Retinal pigment epithelial cell (primary cell): ENCODE data around the gene PSMB11.

ENCODE experiments used
- DNase-seq: peaks from one replicate; pipeline ENCODE4 v3.0.0-alpha.2; 2010; ENCODE audit warnings: low read depth
- H3K4me3 ChIP-seq: 2 replicates; pipeline ENCODE4 v1.5.1; 2011; ENCODE audit warnings: mild to moderate bottlenecking, low read length, control low read depth, moderate library complexity
- TF ChIP-seq, protein P1 (sequence below): conservative IDR thresholded peaks from 2 replicates; pipeline ENCODE4 v1.5.1; 2011; ENCODE audit warnings: low read depth, low read length, control low read depth, inconsistent platforms

The PSMB11 gene, protein sequence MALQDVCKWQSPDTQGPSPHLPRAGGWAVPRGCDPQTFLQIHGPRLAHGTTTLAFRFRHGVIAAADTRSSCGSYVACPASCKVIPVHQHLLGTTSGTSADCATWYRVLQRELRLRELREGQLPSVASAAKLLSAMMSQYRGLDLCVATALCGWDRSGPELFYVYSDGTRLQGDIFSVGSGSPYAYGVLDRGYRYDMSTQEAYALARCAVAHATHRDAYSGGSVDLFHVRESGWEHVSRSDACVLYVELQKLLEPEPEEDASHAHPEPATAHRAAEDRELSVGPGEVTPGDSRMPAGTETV

DNA sequence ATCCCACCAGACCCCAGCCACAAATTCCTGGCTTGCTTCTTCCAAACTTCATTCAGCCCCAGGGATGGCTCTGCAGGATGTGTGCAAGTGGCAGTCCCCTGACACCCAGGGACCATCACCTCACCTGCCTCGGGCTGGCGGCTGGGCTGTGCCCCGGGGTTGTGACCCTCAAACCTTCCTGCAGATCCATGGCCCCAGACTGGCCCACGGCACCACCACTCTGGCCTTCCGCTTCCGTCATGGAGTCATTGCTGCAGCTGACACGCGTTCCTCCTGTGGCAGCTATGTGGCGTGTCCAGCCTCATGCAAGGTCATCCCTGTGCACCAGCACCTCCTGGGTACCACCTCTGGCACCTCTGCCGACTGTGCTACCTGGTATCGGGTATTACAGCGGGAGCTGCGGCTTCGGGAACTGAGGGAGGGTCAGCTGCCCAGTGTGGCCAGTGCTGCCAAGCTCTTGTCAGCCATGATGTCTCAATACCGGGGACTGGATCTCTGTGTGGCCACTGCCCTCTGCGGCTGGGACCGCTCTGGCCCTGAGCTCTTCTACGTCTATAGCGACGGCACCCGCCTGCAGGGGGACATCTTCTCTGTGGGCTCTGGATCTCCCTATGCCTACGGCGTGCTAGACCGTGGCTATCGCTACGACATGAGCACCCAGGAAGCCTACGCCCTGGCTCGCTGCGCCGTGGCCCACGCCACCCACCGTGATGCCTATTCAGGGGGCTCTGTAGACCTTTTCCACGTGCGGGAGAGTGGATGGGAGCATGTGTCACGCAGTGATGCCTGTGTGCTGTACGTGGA, at the start of gene PSMB11:
Gene PSMB11, plus strand, starts transcription at position 51 of the 804 bp plus-strand sequence. Its CDS starts 14 bp downstream, at position 65.
- H3K4me3 ChIP-seq: no peak within 1 kb of the TSS
- TF ChIP-seq, protein P1, sequence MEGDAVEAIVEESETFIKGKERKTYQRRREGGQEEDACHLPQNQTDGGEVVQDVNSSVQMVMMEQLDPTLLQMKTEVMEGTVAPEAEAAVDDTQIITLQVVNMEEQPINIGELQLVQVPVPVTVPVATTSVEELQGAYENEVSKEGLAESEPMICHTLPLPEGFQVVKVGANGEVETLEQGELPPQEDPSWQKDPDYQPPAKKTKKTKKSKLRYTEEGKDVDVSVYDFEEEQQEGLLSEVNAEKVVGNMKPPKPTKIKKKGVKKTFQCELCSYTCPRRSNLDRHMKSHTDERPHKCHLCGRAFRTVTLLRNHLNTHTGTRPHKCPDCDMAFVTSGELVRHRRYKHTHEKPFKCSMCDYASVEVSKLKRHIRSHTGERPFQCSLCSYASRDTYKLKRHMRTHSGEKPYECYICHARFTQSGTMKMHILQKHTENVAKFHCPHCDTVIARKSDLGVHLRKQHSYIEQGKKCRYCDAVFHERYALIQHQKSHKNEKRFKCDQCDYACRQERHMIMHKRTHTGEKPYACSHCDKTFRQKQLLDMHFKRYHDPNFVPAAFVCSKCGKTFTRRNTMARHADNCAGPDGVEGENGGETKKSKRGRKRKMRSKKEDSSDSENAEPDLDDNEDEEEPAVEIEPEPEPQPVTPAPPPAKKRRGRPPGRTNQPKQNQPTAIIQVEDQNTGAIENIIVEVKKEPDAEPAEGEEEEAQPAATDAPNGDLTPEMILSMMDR: no peak
- DNase-seq: no peak

DNA sequence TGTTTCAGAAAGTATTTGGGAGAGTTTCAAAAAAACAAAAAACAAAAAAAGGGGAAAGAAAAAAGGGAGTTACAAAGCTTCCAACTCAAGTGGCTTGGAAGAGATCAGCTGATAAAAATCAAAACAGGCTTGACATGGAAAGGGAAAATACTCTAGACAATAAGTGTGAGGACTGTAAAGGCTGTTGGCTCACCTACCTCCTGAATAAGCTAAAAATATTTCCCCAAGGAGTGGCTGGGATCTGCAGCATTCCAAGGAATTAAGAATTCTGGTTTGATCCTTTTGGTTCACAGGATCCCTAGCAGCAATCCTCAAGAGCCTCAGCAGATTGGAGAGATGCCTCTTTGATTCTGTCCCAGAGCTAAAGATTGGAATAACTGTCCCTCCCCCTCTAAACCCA, 48.5 kb upstream of the PSMB11 start:
- DNase-seq: peak; percentile 62
- H3K4me3 ChIP-seq: no peak overlapping the region
- TF ChIP-seq, protein P1: no peak

DNA sequence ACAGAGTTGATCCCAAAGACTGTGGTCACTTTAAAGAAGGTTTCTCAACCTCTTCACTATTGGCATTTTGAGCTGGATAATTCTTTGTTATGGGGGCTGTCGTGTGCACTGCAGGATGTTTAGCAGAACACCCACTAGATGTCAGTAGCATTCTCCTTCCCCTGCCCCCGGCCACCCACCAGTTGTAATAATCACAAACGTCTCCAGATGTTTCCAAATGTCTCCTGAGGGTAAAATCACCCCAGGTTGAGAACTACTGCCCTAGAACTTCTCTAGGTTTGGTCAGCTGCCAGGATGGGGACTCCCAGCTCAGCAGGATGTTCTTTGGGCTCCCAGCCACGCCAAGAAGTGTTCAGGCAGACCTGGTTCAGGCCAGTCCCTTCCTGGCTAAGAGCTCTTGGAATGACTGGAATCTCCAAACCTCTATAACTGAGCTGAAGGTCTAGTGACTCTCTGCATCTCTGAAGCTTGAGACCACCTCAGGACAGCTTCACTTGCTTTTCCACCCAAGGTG, 47.2 kb upstream of the PSMB11 start:
- no peak for DNase-seq
- TF ChIP-seq, protein P1: peak; percentile 61
- no peak overlapping the region for H3K4me3 ChIP-seq

DNA sequence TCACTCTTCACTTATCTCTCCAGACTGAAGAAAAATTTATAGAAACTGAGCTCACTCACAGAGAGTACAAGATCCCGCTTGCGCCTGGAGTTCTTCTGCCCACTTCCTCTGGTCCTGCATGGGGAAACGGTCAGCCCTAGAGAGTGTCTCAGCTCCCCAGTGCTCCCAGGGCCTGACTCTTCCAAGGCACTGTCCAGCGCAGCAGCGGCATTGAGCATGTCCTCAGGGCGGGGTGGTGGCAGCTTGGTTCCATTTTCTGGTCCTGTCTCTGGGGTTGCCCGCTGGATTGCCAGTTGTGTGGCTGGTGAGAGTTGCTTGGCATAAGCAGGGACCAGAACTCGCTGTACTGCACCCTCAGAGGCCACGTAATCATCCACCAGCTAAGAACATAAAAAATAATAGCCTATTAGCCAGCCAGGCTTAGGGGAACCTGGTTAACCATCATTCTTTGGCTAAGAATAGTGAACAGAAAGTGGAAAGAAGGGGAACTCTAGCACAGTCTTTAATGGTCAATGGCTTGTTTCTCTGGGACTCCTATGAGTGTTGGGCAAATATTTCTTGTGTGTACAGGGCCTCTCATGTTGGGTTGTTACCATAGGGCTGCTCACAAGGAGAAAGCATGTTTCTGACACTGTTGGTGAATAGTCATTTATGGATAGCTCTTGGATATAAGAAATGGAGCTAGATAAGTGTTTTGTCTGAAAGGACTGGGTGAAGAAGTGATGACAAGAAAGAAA, 46.0 kb upstream of the PSMB11 start:
- no peak for DNase-seq
- no peak overlapping the region for H3K4me3 ChIP-seq
- TF ChIP-seq, protein P1: no peak

DNA sequence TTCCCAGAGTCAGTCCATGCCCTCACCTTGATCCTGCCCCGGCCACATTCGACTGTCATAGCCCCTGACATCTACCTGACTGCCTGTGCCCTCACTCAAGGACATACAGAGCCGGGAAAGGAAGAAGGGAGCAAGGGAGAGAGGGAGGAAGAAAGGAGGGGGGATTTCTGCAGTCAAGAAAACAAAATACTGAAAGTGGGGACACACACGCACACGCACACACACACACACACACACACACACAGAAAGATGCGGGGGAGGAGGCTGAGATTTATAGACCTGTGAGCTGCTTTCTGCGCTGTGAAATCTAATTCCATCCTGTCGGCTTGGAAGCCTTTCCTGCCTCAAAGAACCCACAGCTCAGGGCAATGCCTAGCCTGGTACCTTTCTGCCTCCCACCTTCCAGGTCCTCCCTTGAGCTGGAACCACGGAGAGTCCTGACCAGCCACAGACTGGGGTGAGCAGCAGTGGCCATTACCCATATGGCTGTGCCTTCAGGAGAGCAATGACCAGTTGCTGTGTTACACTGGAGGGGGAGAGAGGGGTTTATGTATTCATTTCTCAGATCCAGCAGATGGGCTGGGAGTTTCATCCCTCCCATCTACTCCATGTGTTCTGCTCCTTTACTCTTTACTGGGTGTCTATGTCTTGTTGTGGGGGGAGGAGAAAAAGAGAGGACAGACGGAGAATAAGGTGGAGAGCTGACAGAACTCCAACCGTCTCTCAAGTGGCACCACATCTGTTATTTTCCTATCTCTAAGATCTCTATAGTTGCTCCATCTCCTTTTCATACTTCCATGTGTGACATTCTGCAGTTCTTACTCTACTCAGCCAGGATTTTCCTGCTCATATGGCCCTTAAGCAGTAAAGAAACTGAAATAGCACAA, 45.0 kb upstream of the PSMB11 start:
- TF ChIP-seq, protein P1: no peak
- DNase-seq: no peak

DNA sequence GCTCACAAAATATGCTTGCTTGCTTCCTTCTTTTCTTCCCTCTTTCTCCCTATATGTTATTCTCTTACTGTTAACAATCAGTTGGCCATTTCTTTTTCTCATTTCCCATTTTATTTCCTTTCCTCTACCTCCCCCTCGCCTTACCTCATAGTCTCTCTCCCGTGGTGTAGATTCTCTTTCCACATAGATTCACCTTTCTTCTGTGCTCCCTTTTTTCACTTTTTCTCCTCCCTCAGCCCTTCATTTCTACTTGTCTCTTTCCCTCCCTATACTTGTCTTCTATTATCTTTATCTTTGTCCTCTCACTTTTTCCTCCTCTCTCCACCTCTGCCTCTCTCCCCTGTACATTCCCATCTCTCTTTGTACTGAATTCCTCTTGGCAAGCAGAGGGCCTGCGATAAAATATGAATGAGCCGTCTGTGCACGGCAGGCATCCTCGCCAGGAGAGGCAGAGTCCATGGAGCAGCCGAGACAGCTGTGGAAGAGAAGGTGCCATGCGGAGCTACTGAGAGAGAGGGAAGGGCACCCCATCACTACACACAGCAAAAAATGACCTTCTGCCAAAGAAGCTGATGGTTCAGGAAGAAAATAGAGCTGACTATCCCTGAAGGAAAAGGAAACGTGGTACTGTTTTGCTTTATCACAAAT, 44.2 kb upstream of the PSMB11 start:
- TF ChIP-seq, protein P1: no peak

More for the DNA sequence above, 45.0 kb upstream of the PSMB11 start:
- no peak overlapping the region for H3K4me3 ChIP-seq

More for the DNA sequence above, 44.2 kb upstream of the PSMB11 start:
- no peak overlapping the region for H3K4me3 ChIP-seq
- no peak for DNase-seq
